Psoas muscle (tissue), 8 donors: Measurements from ENCODE around the gene INSL3. TPM values are rescaled to one million over a fixed set of nuclear protein-coding genes. Genes with fewer than 3 reads are reported as not detected.

Experiments used
- ATAC-seq, 4 donors: fragments of 200-7000 bp; cut with Tn5 transposase; one replicate each; pipeline ENCODE4 v1.9.1; 2020; ENCODE audit warnings: moderate library complexity in 3 of 4, mild to moderate bottlenecking in 2 of 4
- DNase-seq, 2 donors: peaks; one replicate each; pipeline ENCODE4 v3.0.0-alpha.2; 2020
- H3K27ac ChIP-seq: fragments of 200-600 bp; one replicate; pipeline ENCODE4 v1.8.0; 2022
- H3K27me3 ChIP-seq, 3 donors: fragments of 200-600 bp in 1 of 3; one replicate each; pipeline versions ENCODE4 v1.6.1 to v1.8.0; 2013 to 2022; ENCODE audit warnings: low read length in 2 of 3, mild to moderate bottlenecking in 2 of 3, moderate library complexity in 1 of 3; ENCODE audit not compliant: insufficient read depth in 3 of 3
- H3K36me3 ChIP-seq, 2 donors: fragments of 200-600 bp in 1 of 2; one replicate each; pipeline versions ENCODE4 v1.6.1 to v1.8.0; 2013 to 2022; ENCODE audit warnings: low read depth in 1 of 2, mild to moderate bottlenecking in 1 of 2, moderate library complexity in 1 of 2; ENCODE audit not compliant: insufficient read depth in 1 of 2
- H3K4me1 ChIP-seq: fragments of 200-600 bp; one replicate; pipeline ENCODE4 v1.8.0; 2022
- H3K4me3 ChIP-seq: fragments of 200-600 bp; one replicate; pipeline ENCODE4 v1.8.0; 2022; ENCODE audit warnings: mild to moderate bottlenecking
- H3K9me3 ChIP-seq: fragments of 200-600 bp; one replicate; pipeline ENCODE4 v1.8.0; 2022
- CTCF ChIP-seq: fragments of 200-600 bp; IDR thresholded peaks from one replicate; pipeline ENCODE4 v1.8.0; 2022; ENCODE audit warnings: antibody characterized with exemption
- WGBS, 3 donors: extraction: QIAGEN DNeasy Blood & Tissue Kit; methylation state at CpG; one replicate each; pipeline versions ENCODE4 v1.1.6 to v1.1.7; 2013; 5-methylcytosine and 5-hydroxymethylcytosine counted together
- intact Hi-C, 2 donors: fragments of 100-400 bp; cut with DNase I; formaldehyde crosslinking; loops; one replicate each; pipeline versions ENCODE4 v1.11.0 to v1.14.2; 2022
- polyA plus RNA-seq, 3 donors: library from polyadenylated mRNA; stranded (reverse); fragments of 200-250 nt; gene quantifications; one replicate each; pipeline ENCODE4 v1.2.3, GENCODE V29; 2013
- total RNA-seq, 4 donors: library from RNA; stranded (reverse); fragmentation: NEBNext Ultra II Directional in 2 of 4; extraction: Animal tissue kit (Norgen Biotek cat#: 25700) in 2 of 4; gene quantifications; one replicate each; pipeline versions ENCODE4 v1.2.1 to v1.2.4, GENCODE V29; 2021 to 2023
- donor health status: healthy with polysubstance abuse.
- donor health status: DM: no; HTN: no; CAD: no; lungs with moderate emphysema.
- donor health status: Bipolar disorder and iron deficiency.
- donor health status: healthy.
- donor health status: DM: yes; HTN: yes; CAD: no.
- donor health status: DM: no; HTN: no; CAD: no.
- donor health status: DM: no; HTN: no; CAD: no.
- donor health status: DM: yes; HTN: yes; CAD: no.

INSL3 gene
- total and polyA plus RNA-seq, 7 donors, result not detected

- Histone ChIP-seq H3K27me3 (peaks cover 0 to 67% (median 10%) of the 10 kb centered on the region in 3 donors), H3K27ac (no peak overlapping the region), H3K9me3 (no peaks in the 10 kb centered on the region), H3K36me3 (no peaks in the 10 kb centered on the region), H3K4me1 (no peaks in the 10 kb centered on the region), H3K4me3 (no peak overlapping the region)
- WGBS, 3 donors, result 86 to 94% (median 86%) methylated on average over 8 of the region's 8 CpGs
- no peak for TF ChIP-seq CTCF
- DNase-seq (no peak), ATAC-seq (no peak)
- intact Hi-C loops, result no loop called here
These were observed 24.8 kb upstream of the INSL3 start for GRCh38 chr19:17846146-17846545.

GRCh38 chr19:17843908-17844490 is 22.7 kb upstream of the INSL3 start:
- intact Hi-C loops, result no loop called here
- H3K4me1 ChIP-seq, result no peaks in the 10 kb centered on the region
- ATAC-seq (no peak), DNase-seq (no peak)
- TF ChIP-seq CTCF, result no peak
- no peaks in the 10 kb centered on the region for H3K9me3 ChIP-seq
- H3K27ac ChIP-seq, result no peak overlapping the region
- WGBS, 3 donors, result 69 to 80% (median 77%) methylated on average over 14 of the region's 14 CpGs
- H3K4me3 ChIP-seq, result no peak overlapping the region
- peaks cover 0 to 82% (median 16%) of the 10 kb centered on the region in 3 donors for H3K27me3 ChIP-seq
- H3K36me3 ChIP-seq, result no peaks in the 10 kb centered on the region

- Histone ChIP-seq H3K36me3 (no peaks in the 10 kb centered on the region), H3K9me3 (no peaks in the 10 kb centered on the region), H3K27ac (no peak overlapping the region), H3K27me3 (peaks cover 0 to 82% (median 16%) of the 10 kb centered on the region in 3 donors), H3K4me1 (no peaks in the 10 kb centered on the region), H3K4me3 (no peak overlapping the region)
- 81 to 88% (median 81%) methylated on average over 9 of the region's 9 CpGs for WGBS, 3 donors
- no peak for DNase-seq
- intact Hi-C loops, result no loop called here
- ATAC-seq, result no peak
- TF ChIP-seq CTCF, result no peak
These were observed 22.0 kb upstream of the INSL3 start for GRCh38 chr19:17843292-17843827.

- TF ChIP-seq CTCF, result no peak
- DNase-seq, result no peak
- H3K9me3 ChIP-seq, result no peaks in the 10 kb centered on the region
- 57 to 67% (median 62%) methylated on average over 19 to 20 of the region's 20 CpGs for whole genome bisulfite sequencing, 3 donors
- no peak for ATAC-seq
- intact Hi-C loops, result no loop called here
- no peak overlapping the region for H3K27ac ChIP-seq
- H3K36me3 ChIP-seq, result no peaks in the 10 kb centered on the region
- peak overlapping the region; percentile 28 for H3K4me3 ChIP-seq
- no peaks in the 10 kb centered on the region for H3K4me1 ChIP-seq
- H3K27me3 ChIP-seq, result peaks cover 0 to 82% (median 17%) of the 10 kb centered on the region in 3 donors
These were observed 21.5 kb upstream of the INSL3 start for GRCh38 chr19:17842663-17843291.
